HG02571 (cell line): Measurements from ENCODE around the gene HNRNPL.
A peak's percentile ranks its signal among the peaks of the same experiment; 100 is the strongest.
"Not testable (repeated sequence)": the region's sequence is repeated elsewhere in the genome, so short reads cannot be mapped to it uniquely, and the experiment has no call there.

Experiments used
- ATAC-seq: cut with Tn5 transposase; IDR thresholded peaks from one replicate; pipeline ENCODE4 v1.9.1; 2021; ENCODE audit warnings: mild to moderate bottlenecking, moderate library complexity; ENCODE audit not compliant: unreplicated experiment

The HNRNPL gene

GRCh38 chr19:38869836-38870607, 20.2 kb upstream of the HNRNPL start:
- peak; percentile 73 for ATAC-seq

- no peak for ATAC-seq
These were observed 19.5 kb upstream of the HNRNPL start for GRCh38 chr19:38869160-38869835.

- no peak for ATAC-seq
These were observed 18.8 kb upstream of the HNRNPL start for GRCh38 chr19:38868551-38868950.

GRCh38 chr19:38867171-38867780, 17.5 kb upstream of the HNRNPL start:
- ATAC-seq: no peak

- no peak for ATAC-seq
These were observed 12.7 kb upstream of the HNRNPL start for GRCh38 chr19:38862321-38863059.

DNA sequence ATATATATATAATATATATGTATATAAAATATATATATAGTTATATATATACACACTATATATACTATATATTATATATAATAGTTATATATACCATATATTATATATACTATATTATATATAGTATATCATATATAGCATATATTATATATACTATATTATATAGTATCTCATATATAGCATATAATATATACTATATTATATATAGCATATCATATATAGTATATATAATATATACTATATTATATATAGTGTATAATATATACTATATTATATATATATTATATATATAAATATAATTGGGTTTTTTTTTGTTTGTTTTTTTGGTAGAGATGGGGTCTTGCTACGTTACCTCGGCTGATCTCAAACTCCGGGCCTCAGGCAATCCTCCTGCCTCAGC, 11.6 kb upstream of the HNRNPL start:
- no peak for ATAC-seq

- not testable (repeated sequence) for ATAC-seq
These were observed 9.9 kb upstream of the HNRNPL start for GRCh38 chr19:38859631-38860204.

DNA sequence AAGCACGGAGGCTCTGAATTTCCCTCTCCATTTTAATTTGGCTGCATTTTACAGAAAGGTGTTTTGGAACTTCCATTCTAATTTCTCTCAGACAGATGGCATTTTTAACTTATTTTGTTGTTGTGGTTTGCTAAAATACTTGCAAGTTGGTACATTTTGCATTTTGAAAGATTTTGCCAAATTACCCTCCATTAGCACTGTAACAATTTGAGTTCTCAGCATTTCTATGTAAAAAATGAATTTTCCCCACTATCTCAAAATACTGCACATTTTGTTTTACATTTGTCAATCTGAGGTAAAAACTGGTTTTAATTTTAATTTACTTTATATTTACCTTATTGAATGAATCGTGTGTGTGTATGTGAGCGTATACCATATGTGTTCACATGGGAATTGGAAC, 7.0 kb upstream of the HNRNPL start:
- no peak for ATAC-seq

DNA sequence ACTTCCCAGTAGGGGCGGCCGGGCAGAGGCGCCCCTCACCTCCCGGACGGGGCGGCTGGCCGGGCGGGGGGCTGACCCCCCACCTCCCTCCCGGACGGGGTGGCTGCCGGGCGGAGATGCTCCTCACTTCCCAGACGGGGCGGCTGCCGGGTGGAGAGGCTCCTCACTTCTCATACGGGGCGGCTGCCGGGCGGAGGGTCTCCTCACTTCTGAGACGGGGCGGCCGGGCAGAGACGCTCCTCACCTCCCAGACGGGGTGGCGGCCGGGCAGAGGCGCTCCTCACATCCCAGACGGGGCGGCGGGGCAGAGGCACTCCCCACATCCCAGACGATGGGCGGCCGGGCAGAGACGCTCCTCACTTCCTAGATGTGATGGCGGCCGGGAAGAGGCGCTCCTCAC, 6.0 kb upstream of the HNRNPL start:
- ATAC-seq: not testable (repeated sequence)

- not testable (repeated sequence) for ATAC-seq
These were observed 5.2 kb upstream of the HNRNPL start for GRCh38 chr19:38854961-38855360.

DNA sequence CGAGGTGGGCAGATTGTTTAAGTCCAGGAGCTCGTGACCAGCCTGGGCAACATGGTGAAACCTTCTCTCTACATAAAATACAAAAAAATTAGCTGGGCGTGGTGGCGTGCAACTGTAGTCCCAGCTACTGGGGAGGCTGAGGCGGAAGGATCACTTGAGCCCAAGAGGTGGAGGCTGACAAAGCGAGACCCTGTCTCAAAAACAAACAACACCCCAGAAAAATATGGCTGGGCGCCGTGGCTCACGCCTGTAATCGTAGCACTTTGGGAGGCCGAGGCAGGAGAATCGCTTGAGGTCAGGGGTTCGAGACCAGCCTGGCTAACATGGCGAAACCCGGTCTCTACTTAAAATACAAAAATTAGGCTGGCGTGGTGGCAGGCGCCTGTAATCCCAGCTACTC, 3.4 kb upstream of the HNRNPL start:
- no peak for ATAC-seq

GRCh38 chr19:38852231-38853044, 2.7 kb upstream of the HNRNPL start:
- no peak for ATAC-seq

DNA sequence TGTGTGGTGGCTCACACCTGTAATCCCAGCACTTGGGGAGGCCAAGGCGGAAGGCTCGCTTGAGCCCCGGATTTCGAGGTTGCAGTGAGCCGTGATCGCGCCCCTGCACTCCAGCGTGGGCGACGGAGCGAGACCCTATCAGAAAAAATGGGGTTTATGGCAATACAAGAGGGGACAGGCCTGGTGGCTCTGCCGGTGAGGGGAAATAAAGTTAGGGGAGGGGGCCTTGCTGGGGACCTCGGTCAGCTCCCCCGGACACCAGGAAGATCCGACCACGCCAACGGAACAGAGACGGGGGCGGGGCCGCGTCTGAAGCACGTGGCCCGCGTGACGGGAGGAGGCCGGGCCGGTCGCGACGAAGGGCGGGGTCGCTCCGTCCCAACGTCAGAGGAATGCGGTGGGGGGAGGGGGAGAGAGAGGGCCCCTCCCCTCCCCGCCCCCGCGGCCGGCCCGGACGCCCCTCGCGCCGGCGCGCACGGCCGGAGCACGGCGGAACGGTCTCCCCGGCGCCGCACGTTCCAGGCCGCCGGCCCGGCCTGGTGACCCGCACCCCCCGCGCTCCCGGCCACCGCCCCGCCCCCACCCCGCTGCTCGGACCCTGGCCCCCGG, 1.9 kb upstream of the HNRNPL start:
- ATAC-seq: no peak

DNA sequence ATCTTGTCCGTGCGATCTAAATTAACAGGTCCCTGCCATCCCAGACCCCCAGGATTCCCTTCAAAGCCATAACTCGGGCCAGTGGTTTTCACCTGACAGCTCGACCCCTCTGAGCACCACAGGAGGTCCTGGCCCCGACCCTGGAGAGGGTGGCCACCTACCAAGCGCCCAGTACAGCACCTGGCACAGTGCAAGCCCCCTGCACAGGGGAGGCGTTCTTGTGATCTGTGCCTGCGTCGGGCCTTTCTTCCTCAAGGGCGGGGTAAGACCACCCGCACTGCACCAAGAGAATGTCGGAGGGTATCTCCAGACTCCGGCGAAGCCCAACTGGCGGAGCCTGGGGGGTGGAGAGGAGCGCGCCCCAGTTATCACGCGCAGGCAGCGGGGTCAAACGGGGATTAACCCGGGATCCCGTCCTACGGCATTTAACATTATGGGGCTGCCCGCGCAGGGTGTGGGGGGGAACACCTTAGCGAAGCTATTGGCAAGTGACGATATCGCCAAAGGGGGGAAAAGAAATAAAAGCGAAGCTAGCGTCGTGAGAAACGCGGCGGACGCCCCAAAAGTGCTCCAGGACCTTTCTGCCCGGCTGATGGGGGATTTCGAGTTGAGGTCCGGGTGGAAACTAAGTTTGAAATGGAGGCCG, 1.3 kb upstream of the HNRNPL start:
- ATAC-seq: no peak

DNA sequence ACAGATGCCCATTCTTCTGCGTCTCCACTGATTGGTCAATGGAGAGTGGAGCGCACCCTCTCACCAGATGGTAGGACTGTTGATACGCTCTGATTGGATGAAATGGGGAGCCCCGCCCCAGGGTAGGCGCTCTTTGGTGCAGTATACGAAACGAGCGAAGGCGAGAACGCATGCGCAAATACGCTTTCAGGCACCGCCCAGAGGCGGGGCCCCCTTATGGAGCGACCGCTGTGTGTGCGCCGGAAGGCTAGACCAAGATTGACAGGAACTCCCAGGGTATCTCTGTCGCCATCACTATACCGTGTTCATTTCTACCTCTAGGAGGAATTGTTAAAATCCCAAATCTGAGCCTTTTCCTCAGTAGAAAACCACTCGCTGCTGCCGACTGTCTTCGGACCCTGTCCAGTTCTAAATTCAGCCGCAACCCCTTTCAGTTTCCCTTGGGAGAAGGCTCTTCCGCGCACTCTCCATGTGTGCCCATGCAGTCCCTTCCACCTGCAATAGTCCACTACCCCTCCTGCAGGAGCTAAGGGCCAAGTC, 720 bp upstream of the HNRNPL start:
- peak; percentile 57 for ATAC-seq

- ATAC-seq: peak; percentile 27
These were observed 483 bp downstream of the HNRNPL start for GRCh38 chr19:38849147-38849859.

DNA sequence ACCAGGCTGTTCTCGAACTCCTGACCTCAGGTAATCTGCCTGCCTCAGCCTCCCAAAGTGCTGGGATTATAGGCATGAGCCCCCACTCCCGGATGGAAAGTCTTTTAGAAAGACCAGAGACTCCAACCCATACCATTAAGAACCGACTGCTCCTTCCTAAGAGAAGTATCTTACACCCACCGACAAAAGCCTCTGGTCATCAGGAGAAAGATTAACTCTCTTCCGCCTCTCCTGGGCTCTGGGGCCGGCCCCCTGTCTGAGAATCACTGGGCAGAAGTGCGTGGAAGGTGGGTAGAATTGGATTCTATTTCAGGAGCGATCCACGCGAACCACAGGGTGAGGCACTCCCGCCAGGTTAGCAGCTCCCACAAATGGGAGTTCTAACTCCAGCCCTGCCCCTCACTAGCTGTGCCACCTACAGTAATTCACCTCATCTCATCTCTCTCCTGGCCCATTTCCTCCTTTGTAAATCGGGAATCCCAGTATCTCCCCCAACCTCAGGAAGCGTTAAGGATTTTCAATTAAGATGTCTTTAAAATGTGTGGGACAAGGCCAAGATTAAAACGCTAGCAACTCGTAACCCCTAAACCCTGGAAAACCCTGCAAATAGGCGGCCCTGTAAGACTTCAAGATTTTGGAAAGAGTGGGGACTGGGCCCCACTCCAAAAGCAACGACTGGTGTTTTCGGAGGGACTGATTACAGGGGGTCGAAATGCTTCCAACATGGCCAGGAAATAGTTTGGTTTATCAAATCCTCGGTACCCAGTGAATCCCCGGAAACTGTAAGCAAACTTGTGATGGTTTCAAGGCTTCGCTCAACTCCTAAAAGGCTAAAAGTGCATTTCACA, 1.3 kb downstream of the HNRNPL start:
- no peak for ATAC-seq
